Activated T-helper 2 cell treated with anti-CD3 and anti-CD28 coated beads, Interferon-gamma antibody, Interleukin-2, Interleukin-4, amounts not matched to agents 10 μg/mL and 5 μg/mL and 100 μg/mL, durations not matched to agents 14 hours and 24 hours and 36 hours (primary cell): ENCODE results near the gene UNC5C. TPM values are rescaled to one million over a fixed set of nuclear protein-coding genes. Genes with fewer than 3 reads are reported as not detected.
A peak's percentile ranks its signal among the peaks of the same experiment; 100 is the strongest.

Experiments
- DNase-seq: peaks from one replicate; pipeline ENCODE4 v3.0.0; 2021; ENCODE audit warnings: low spot score
- H3K27ac Mint-ChIP-seq: one replicate; pipeline ENCODE4 v1.8.0; 2021; ENCODE audit warnings: mixed read lengths
- H3K27me3 Mint-ChIP-seq: one replicate; pipeline ENCODE4 v1.8.0; 2021; ENCODE audit warnings: low read depth, mixed read lengths
- H3K36me3 Mint-ChIP-seq: one replicate; pipeline ENCODE4 v1.8.0; 2021; ENCODE audit warnings: low read depth, mixed read lengths
- H3K4me1 Mint-ChIP-seq: one replicate; pipeline ENCODE4 v1.8.0; 2021; ENCODE audit warnings: low read depth, mixed read lengths
- H3K4me3 Mint-ChIP-seq: one replicate; pipeline ENCODE4 v1.8.0; 2021; ENCODE audit warnings: low read depth, mild to moderate bottlenecking, moderate library complexity, mixed read lengths
- H3K9me3 Mint-ChIP-seq: one replicate; pipeline ENCODE4 v1.8.0; 2021; ENCODE audit warnings: mixed read lengths
- intact Hi-C: fragments of 100-400 bp; cut with micrococcal nuclease; formaldehyde crosslinking; loops from one replicate; pipeline ENCODE4 v1.15.1; 2023
- total RNA-seq: library from RNA; stranded (reverse); gene quantifications from 2 replicates; pipeline ENCODE4 v1.2.3, GENCODE V29; 2022

The UNC5C gene
- total RNA-seq, 1 donor from 2014 or later: 0.11 TPM

DNA sequence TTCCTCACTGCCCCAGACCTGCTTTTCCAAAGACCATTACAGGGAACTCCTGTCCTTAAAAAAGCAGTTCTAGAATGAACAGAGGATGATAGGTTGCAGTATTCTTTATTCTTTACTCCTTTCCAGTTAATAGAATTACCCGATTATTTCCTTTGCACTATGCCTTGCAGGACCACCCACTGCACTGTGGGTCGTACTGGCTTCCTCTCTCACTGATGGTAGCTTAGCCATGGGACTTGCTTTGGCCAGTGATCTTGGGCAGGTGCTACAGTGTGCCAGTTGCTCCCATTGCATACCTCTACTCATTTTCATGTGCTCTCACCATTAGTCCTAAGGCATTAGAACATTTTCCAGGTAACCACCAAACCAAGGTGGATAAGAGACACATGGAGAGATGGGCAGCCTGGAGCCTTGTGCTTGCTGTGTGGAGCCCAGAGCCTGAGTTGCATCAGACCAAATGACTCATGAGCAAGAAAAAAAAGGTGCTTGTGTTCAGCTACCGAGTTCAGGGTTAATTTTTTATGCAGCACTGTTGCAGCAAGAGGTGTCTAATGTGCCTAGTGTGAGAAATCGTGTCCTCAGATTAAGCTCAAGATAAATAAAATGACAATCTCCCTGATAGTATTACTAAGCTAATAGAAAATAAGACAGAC lies 7.6 kb upstream of the UNC5C start:
- Mint-ChIP-seq H3K27me3 (peaks cover 30% of the 10 kb centered on the region), H3K27ac (no peak overlapping the region), H3K4me3 (no peak overlapping the region), H3K4me1 (no peaks in the 10 kb centered on the region), H3K9me3 (no peaks in the 10 kb centered on the region), H3K36me3 (no peaks in the 10 kb centered on the region)
- intact Hi-C loops: no loop called here
- no peak for DNase-seq

DNA sequence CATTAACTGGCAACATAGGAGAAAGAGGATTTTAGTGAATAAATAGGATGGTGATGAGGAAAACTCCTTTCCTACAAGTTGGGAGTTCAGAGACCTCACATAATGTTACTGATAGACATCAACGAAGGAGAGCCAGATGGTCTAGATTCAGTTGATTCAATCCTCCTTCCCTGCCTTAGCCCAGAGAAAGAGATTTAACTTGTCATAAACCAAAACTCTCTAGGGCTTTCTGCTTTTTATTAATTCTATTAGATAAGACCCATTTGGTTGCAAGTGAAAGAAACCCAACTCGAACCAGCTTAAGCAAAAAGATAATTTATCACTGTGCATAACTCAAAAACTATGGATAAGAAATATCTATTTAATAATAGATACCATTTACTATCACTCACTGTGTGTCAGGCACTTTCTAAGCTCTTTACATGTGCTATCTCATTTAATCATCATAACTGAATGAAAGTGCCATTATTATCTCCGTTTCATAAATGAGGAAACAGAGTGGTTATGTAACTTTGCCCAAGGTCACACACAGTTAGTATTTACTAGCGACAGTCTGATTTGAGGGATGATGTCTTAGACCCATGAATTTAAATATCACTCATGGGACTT lies 4.3 kb upstream of the UNC5C start:
- Mint-ChIP-seq H3K4me1 (peaks cover 19% of the 10 kb centered on the region), H3K4me3 (no peak overlapping the region), H3K27ac (no peak overlapping the region), H3K36me3 (no peaks in the 10 kb centered on the region), H3K27me3 (peaks cover 42% of the 10 kb centered on the region), H3K9me3 (no peaks in the 10 kb centered on the region)
- intact Hi-C loops: no loop called here
- no peak for DNase-seq

DNA sequence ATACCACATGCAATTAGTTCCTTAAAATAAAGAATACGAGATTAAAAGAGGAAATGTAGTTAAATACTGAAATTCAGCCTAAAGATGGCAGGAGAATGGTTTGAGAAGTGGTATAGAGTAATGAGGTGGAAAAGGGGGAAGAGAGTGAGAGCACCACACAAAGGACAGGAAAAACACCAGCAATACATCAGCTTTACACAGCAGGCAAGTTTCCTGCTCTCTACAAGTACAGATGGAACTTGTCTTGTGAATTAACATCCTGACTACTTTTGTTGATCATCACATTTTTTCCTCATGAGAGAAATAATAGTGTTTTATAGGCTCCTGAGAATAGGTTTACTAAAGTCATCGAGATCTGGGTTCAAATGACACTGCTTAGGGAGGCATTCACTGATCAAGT lies 2.9 kb upstream of the UNC5C start:
- H3K9me3 Mint-ChIP-seq: no peaks in the 10 kb centered on the region
- no peaks in the 10 kb centered on the region for H3K36me3 Mint-ChIP-seq
- no peak overlapping the region for H3K4me3 Mint-ChIP-seq
- H3K27me3 Mint-ChIP-seq: peaks cover 54% of the 10 kb centered on the region
- peaks cover 26% of the 10 kb centered on the region for H3K4me1 Mint-ChIP-seq
- intact Hi-C loops: no loop called here
- DNase-seq: no peak
- H3K27ac Mint-ChIP-seq: no peak overlapping the region

GRCh38 chr4:95550115-95550987 lies 1.6 kb upstream of the UNC5C start:
- H3K27ac Mint-ChIP-seq: no peak overlapping the region
- peaks cover 65% of the 10 kb centered on the region for H3K27me3 Mint-ChIP-seq
- H3K36me3 Mint-ChIP-seq: no peaks in the 10 kb centered on the region
- H3K4me1 Mint-ChIP-seq: peaks cover 26% of the 10 kb centered on the region
- intact Hi-C loops: no loop called here
- no peaks in the 10 kb centered on the region for H3K9me3 Mint-ChIP-seq
- no peak for DNase-seq
- H3K4me3 Mint-ChIP-seq: peak overlapping the region; percentile 89

DNA sequence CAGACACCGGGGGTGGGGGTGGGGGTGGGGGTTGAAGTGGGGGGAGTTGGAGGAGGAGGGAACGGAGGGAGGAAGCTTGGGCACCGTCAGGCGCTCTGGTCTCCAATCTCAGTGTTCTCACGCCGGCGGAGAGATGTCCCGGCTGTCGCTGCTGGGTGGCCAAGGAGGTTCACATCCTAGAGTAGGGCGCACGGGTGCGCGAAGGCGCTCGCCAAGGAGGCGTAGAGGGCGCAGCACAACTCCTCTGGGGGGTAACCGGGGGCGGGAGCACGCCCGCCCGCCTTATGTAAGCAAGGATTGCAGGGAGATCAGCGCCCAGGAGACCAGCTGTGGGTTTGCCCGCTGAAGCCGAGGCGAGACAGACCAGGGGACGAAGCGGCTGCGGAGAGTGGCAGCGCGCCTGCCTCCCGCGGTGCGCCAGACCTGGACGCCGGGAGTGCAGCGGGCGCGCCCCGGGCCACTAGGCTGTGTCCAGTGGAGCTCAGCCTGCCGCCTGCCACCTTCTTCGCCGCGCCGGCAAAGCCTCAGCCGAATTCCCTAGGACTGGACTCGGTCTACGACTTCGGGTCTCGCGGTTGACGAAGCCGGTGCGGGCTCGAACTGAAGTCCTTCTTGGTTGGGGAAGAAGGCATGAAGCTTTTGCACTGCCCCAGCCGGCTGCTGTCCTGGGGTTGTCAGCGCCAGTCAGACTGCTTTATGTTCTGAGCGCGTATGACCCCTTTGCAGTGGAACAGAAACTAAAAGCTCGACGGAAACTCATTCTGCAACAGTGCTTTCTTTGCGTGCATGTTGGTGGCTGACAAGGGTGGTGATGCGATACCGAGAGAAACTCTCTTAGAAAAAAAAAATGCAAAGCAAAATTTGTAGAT lies 707 bp upstream of the UNC5C start:
- peak overlapping the region; percentile 89 for H3K4me3 Mint-ChIP-seq
- H3K36me3 Mint-ChIP-seq: no peaks in the 10 kb centered on the region
- peaks cover 26% of the 10 kb centered on the region for H3K4me1 Mint-ChIP-seq
- peak; percentile 45 for DNase-seq
- no peaks in the 10 kb centered on the region for H3K9me3 Mint-ChIP-seq
- H3K27me3 Mint-ChIP-seq: peaks cover 59% of the 10 kb centered on the region
- H3K27ac Mint-ChIP-seq: no peak overlapping the region
- intact Hi-C loops: loop anchor here (2.0 kb wide), 2 partner anchors 51 to 393 kb away; no protein-coding TSS in a partner anchor

- no peaks in the 10 kb centered on the region for H3K36me3 Mint-ChIP-seq
- peaks cover 26% of the 10 kb centered on the region for H3K4me1 Mint-ChIP-seq
- peak; percentile 10 for DNase-seq
- peaks cover 57% of the 10 kb centered on the region for H3K27me3 Mint-ChIP-seq
- H3K27ac Mint-ChIP-seq: no peak overlapping the region
- H3K9me3 Mint-ChIP-seq: no peaks in the 10 kb centered on the region
- intact Hi-C loops: loop anchor here (2.0 kb wide), 2 partner anchors 53 to 391 kb away; no protein-coding TSS in a partner anchor
- peak overlapping the region; percentile 89 for H3K4me3 Mint-ChIP-seq
These were observed 880 bp downstream of the UNC5C start for GRCh38 chr4:95547715-95548471.

GRCh38 chr4:95546866-95547714 lies 1.7 kb downstream of the UNC5C start:
- no peaks in the 10 kb centered on the region for H3K9me3 Mint-ChIP-seq
- H3K4me1 Mint-ChIP-seq: peaks cover 26% of the 10 kb centered on the region
- no peaks in the 10 kb centered on the region for H3K36me3 Mint-ChIP-seq
- H3K4me3 Mint-ChIP-seq: peak overlapping the region; percentile 89
- DNase-seq: no peak
- H3K27ac Mint-ChIP-seq: no peak overlapping the region
- peaks cover 61% of the 10 kb centered on the region for H3K27me3 Mint-ChIP-seq
- intact Hi-C loops: no loop called here

- Mint-ChIP-seq H3K9me3 (no peaks in the 10 kb centered on the region), H3K36me3 (no peaks in the 10 kb centered on the region), H3K27me3 (peaks cover 59% of the 10 kb centered on the region), H3K4me3 (no peak overlapping the region), H3K4me1 (peaks cover 26% of the 10 kb centered on the region), H3K27ac (no peak overlapping the region)
- no peak for DNase-seq
- intact Hi-C loops: no loop called here
These were observed 2.6 kb downstream of the UNC5C start for GRCh38 chr4:95546221-95546620.

DNA sequence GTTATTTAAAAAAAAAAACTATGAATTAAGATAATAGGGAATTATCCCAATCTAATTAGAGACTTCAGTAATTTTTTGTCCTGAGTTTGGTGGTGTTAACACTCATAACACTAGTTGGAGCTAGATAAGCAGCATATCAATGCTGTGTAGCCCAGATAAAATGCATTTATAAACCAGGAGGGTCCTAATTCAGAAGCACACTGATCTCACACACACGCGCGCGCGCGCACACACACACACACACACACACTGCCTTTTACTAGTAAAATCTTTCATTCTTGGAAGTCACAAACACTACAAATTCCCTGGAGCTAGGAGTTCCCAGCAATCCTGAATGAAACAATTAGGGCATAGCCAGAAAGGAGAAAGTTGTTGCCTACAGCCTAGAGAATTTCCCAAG lies 3.2 kb downstream of the UNC5C start:
- Mint-ChIP-seq H3K27me3 (peaks cover 58% of the 10 kb centered on the region), H3K9me3 (no peaks in the 10 kb centered on the region), H3K4me1 (peaks cover 22% of the 10 kb centered on the region), H3K4me3 (no peak overlapping the region), H3K27ac (no peak overlapping the region), H3K36me3 (no peaks in the 10 kb centered on the region)
- no peak for DNase-seq
- intact Hi-C loops: no loop called here

- peaks cover 58% of the 10 kb centered on the region for H3K27me3 Mint-ChIP-seq
- DNase-seq: no peak
- no peak overlapping the region for H3K4me3 Mint-ChIP-seq
- H3K36me3 Mint-ChIP-seq: no peaks in the 10 kb centered on the region
- no peaks in the 10 kb centered on the region for H3K9me3 Mint-ChIP-seq
- intact Hi-C loops: no loop called here
- H3K27ac Mint-ChIP-seq: no peak overlapping the region
- H3K4me1 Mint-ChIP-seq: peaks cover 13% of the 10 kb centered on the region
These were observed 4.4 kb downstream of the UNC5C start for GRCh38 chr4:95544113-95545103.
